T-cell (primary cell): ENCODE measurements around the gene TAF1D. TPM values are rescaled to one million over a fixed set of nuclear protein-coding genes. Genes with fewer than 3 reads are reported as not detected.
A peak's percentile ranks its signal among the peaks of the same experiment; 100 is the strongest.
"Not testable (repeated sequence)": the region's sequence is repeated elsewhere in the genome, so short reads cannot be mapped to it uniquely, and the experiment has no call there.

Source experiments
- ATAC-seq, 4 experiments: fragments of 200-7000 bp in 3 of 4; fragments of 150-1000 bp in 1 of 4; cut with Tn5 transposase; replicated peaks in 1 of 4; 1 replicate in 3 of 4; 2 replicates in 1 of 4; pipeline ENCODE4 v1.10.0; 2021; ENCODE audit warnings: moderate library complexity in 3 of 4, mild to moderate bottlenecking in 2 of 4, moderate number of reproducible peaks in 1 of 4
- CTCF ChIA-PET, 2 donors: fragments of 300-600 bp; sonication (Branson Sonifier 250); formaldehyde crosslinking; loops; one replicate each; lab custom pipeline; 2022; ENCODE audit warnings: antibody characterized with exemption in 2 of 2; lab: Charles Lee
- POLR2A ChIA-PET, 2 donors: fragments of 300-600 bp; sonication (Branson Sonifier 250); formaldehyde crosslinking; loops; one replicate each; lab custom pipeline; 2022; ENCODE audit warnings: antibody characterized with exemption in 2 of 2; lab: Charles Lee
- DNase-seq, 35 experiments: peaks; one replicate each; pipeline versions ENCODE4 v3.0.0 to v3.0.0-alpha.2; 2013 to 2023
- H3K27ac ChIP-seq: one replicate; pipeline ENCODE4 v1.5.1; 2013; ENCODE audit warnings: low read length
- H3K27me3 ChIP-seq, 2 experiments: replicated peaks in 1 of 2; 1 replicate in 1 of 2; 2 replicates in 1 of 2; pipeline versions ENCODE4 v1.6.1 to v1.7.0; 2013; ENCODE audit warnings: low read length in 1 of 2, mixed read lengths in 1 of 2; ENCODE audit not compliant: control insufficient read depth in 2 of 2, insufficient read depth in 2 of 2; ENCODE audit errors: extremely low read depth in 1 of 2
- H3K36me3 ChIP-seq, 2 donors: 1 replicate in 1 of 2; 2 replicates in 1 of 2; pipeline versions ENCODE4 v1.6.1 to v1.7.0; 2013; ENCODE audit warnings: low read length in 1 of 2; ENCODE audit not compliant: control insufficient read depth in 2 of 2, insufficient read depth in 1 of 2; ENCODE audit errors: extremely low read depth in 1 of 2
- H3K4me1 ChIP-seq, 2 experiments: 1 replicate in 1 of 2; 2 replicates in 1 of 2; pipeline versions ENCODE4 v1.6.1 to v1.7.0; 2013; ENCODE audit warnings: low read length in 2 of 2, mixed read lengths in 1 of 2; ENCODE audit not compliant: insufficient read depth in 2 of 2, control insufficient read depth in 1 of 2; ENCODE audit errors: extremely low read depth in 1 of 2
- H3K4me3 ChIP-seq, 2 donors: 1 replicate in 1 of 2; 2 replicates in 1 of 2; pipeline versions ENCODE4 v1.5.1 to v1.7.0; 2013; ENCODE audit warnings: mild to moderate bottlenecking in 2 of 2, low read length in 1 of 2, moderate library complexity in 1 of 2; ENCODE audit not compliant: control insufficient read depth in 1 of 2; ENCODE audit errors: extremely low read depth in 1 of 2
- H3K9me3 ChIP-seq: 2 replicates; pipeline ENCODE4 v1.7.0; 2013
- H3K27ac Mint-ChIP-seq, 2 donors: one replicate each; pipeline ENCODE4 v1.8.0; 2020 to 2021; ENCODE audit warnings: mild to moderate bottlenecking in 2 of 2, mixed read lengths in 2 of 2
- H3K27me3 Mint-ChIP-seq, 2 donors: one replicate each; pipeline ENCODE4 v1.8.0; 2021 to 2022; ENCODE audit warnings: mixed read lengths in 2 of 2
- H3K36me3 Mint-ChIP-seq: one replicate; pipeline ENCODE4 v1.8.0; 2021; ENCODE audit warnings: mixed read lengths
- H3K4me1 Mint-ChIP-seq, 3 donors: one replicate each; pipeline ENCODE4 v1.8.0; 2020 to 2022; ENCODE audit warnings: mixed read lengths in 3 of 3, mild to moderate bottlenecking in 1 of 3
- H3K4me3 Mint-ChIP-seq, 3 donors: one replicate each; pipeline ENCODE4 v1.8.0; 2020 to 2022; ENCODE audit warnings: mild to moderate bottlenecking in 3 of 3, mixed read lengths in 3 of 3, moderate library complexity in 3 of 3
- H3K9me3 Mint-ChIP-seq, 3 donors: one replicate each; pipeline ENCODE4 v1.8.0; 2020 to 2022; ENCODE audit warnings: mixed read lengths in 3 of 3
- WGBS: methylation state at CpG from one replicate; pipeline ENCODE4 v1.1.5; 2013; ENCODE audit warnings: missing lambda C conversion rate; ENCODE audit not compliant: insufficient coverage; 5-methylcytosine and 5-hydroxymethylcytosine counted together
- total RNA-seq, 35 experiments: library from RNA in 6 of 35; stranded (reverse) in 6 of 35; fragments of 120-200 nt in 1 of 35; gene quantifications; one replicate each; pipeline versions ENCODE4 v1.2.1 to v1.2.4 and lab custom pipeline; 2013 to 2026

TAF1D gene
- total RNA-seq, 5 donors from 2014 or later (not counting 1 experiment from before 2014, with no cell fraction given) = 130 to 177 (median 152) TPM

- Histone ChIP-seq H3K27ac (no peak overlapping the region), H3K27me3 (no peaks in the 10 kb centered on the region), H3K9me3 (no peaks in the 10 kb centered on the region), H3K4me1 (no peaks in the 10 kb centered on the region), H3K4me3 (no peak overlapping the region), H3K36me3 (peaks cover 0 to 3% of the 10 kb centered on the region in 2 donors)
- DNase-seq (peak in 1 of 35 experiments; percentile 8), ATAC-seq (no peak)
- H3K4me1 Mint-ChIP-seq = no peaks in the 10 kb centered on the region
- peaks cover 4% of the 10 kb centered on the region for H3K36me3 Mint-ChIP-seq
- no peak overlapping the region for H3K4me3 Mint-ChIP-seq
- ChIA-PET CTCF (interaction anchor here in 1 of 2 donors (0.7 kb wide), 1 partner anchor 10 kb away, joined by 4 read pairs; no protein-coding TSS in a partner anchor), POLR2A (interaction anchor here in 1 of 2 donors (1.0 kb wide), 1 partner anchor 9 kb away, joined by 3 read pairs; the partner anchor contains the start of gene MED17)
- no peaks in the 10 kb centered on the region for H3K27me3 Mint-ChIP-seq
- WGBS = no CpG with 5 or more reads among the region's 2 CpGs
- H3K27ac Mint-ChIP-seq = no peak overlapping the region
- no peaks in the 10 kb centered on the region for H3K9me3 Mint-ChIP-seq
Observed at GRCh38 chr11:93775289-93775688, 34.0 kb upstream of the TAF1D start.

GRCh38 chr11:93774560-93774959 is 33.3 kb upstream of the TAF1D start:
- H3K27me3 Mint-ChIP-seq, DNase-seq, H3K36me3 Mint-ChIP-seq, H3K27ac Mint-ChIP-seq, H3K27me3 ChIP-seq, H3K4me1 ChIP-seq, ATAC-seq, H3K4me3 Mint-ChIP-seq, H3K4me3 ChIP-seq, H3K9me3 ChIP-seq, H3K27ac ChIP-seq, H3K36me3 ChIP-seq, POLR2A ChIA-PET, H3K4me1 Mint-ChIP-seq, H3K9me3 Mint-ChIP-seq: not testable (repeated sequence)
- no CpG with 5 or more reads among the region's 3 CpGs for WGBS
- CTCF ChIA-PET = interaction anchor here in 1 of 2 donors (0.7 kb wide), 1 partner anchor 15 kb away, joined by 3 read pairs; no protein-coding TSS in a partner anchor

- Histone ChIP-seq H3K36me3 (peaks cover 0 to 3% of the 10 kb centered on the region in 2 donors), H3K27me3 (no peaks in the 10 kb centered on the region), H3K27ac (no peak overlapping the region), H3K4me1 (no peaks in the 10 kb centered on the region), H3K4me3 (no peak overlapping the region), H3K9me3 (no peaks in the 10 kb centered on the region)
- WGBS = 90% methylated on average over 9 of the region's 10 CpGs
- ATAC-seq = no peak
- H3K4me1 Mint-ChIP-seq = no peaks in the 10 kb centered on the region
- H3K4me3 Mint-ChIP-seq = no peak overlapping the region
- no peak for DNase-seq
- H3K27me3 Mint-ChIP-seq = no peaks in the 10 kb centered on the region
- H3K9me3 Mint-ChIP-seq = no peaks in the 10 kb centered on the region
- POLR2A ChIA-PET = no interaction called here
- H3K27ac Mint-ChIP-seq = no peak overlapping the region
- peaks cover 4% of the 10 kb centered on the region for H3K36me3 Mint-ChIP-seq
- CTCF ChIA-PET = interaction anchor here in 1 of 2 donors (0.7 kb wide), 1 partner anchor 14 kb away, joined by 3 read pairs; no protein-coding TSS in a partner anchor
Observed at GRCh38 chr11:93773601-93774200, 32.4 kb upstream of the TAF1D start.

- Mint-ChIP-seq H3K36me3 (peaks cover 4% of the 10 kb centered on the region), H3K4me3 (no peak overlapping the region), H3K9me3 (no peaks in the 10 kb centered on the region), H3K4me1 (no peaks in the 10 kb centered on the region), H3K27ac (no peak overlapping the region), H3K27me3 (no peaks in the 10 kb centered on the region)
- no peak overlapping the region for H3K27ac ChIP-seq
- DNase-seq (no peak), ATAC-seq (no peak)
- ChIA-PET CTCF (no interaction called here), POLR2A (no interaction called here)
- H3K9me3 ChIP-seq = no peaks in the 10 kb centered on the region
- H3K27me3 ChIP-seq = no peaks in the 10 kb centered on the region
- H3K36me3 ChIP-seq = peaks cover 0 to 3% of the 10 kb centered on the region in 2 donors
- 100% methylated on average over 3 of the region's 3 CpGs for WGBS
- no peaks in the 10 kb centered on the region for H3K4me1 ChIP-seq
- H3K4me3 ChIP-seq = no peak overlapping the region
Observed at GRCh38 chr11:93773045-93773477, 31.8 kb upstream of the TAF1D start.

- 97% methylated on average over 3 of the region's 4 CpGs for WGBS
- Histone ChIP-seq H3K27me3 (no peaks in the 10 kb centered on the region), H3K27ac (no peak overlapping the region), H3K9me3 (no peaks in the 10 kb centered on the region), H3K4me3 (no peak overlapping the region), H3K36me3 (peaks cover 0 to 3% of the 10 kb centered on the region in 2 donors), H3K4me1 (no peaks in the 10 kb centered on the region)
- H3K4me1 Mint-ChIP-seq = no peaks in the 10 kb centered on the region
- H3K27ac Mint-ChIP-seq = no peak overlapping the region
- ChIA-PET POLR2A (no interaction called here), CTCF (no interaction called here)
- no peaks in the 10 kb centered on the region for H3K27me3 Mint-ChIP-seq
- H3K36me3 Mint-ChIP-seq = peaks cover 4% of the 10 kb centered on the region
- H3K4me3 Mint-ChIP-seq = no peak overlapping the region
- ATAC-seq (no peak), DNase-seq (no peak)
- no peaks in the 10 kb centered on the region for H3K9me3 Mint-ChIP-seq
Observed at GRCh38 chr11:93772123-93772522, 30.8 kb upstream of the TAF1D start.

- ATAC-seq = no peak
Observed at GRCh38 chr11:93770160-93770559, 28.9 kb upstream of the TAF1D start.

More at GRCh38 chr11:93770160-93770559, 28.9 kb upstream of the TAF1D start:
- Mint-ChIP-seq H3K9me3 (peaks cover 0 to 2% (median 0%) of the 10 kb centered on the region in 3 donors), H3K4me1 (no peaks in the 10 kb centered on the region), H3K4me3 (no peak overlapping the region), H3K27me3 (no peaks in the 10 kb centered on the region), H3K36me3 (peaks cover 6% of the 10 kb centered on the region), H3K27ac (no peak overlapping the region)
- POLR2A ChIA-PET = no interaction called here
- peaks cover 0 to 3% of the 10 kb centered on the region in 2 donors for H3K36me3 ChIP-seq
- no peaks in the 10 kb centered on the region for H3K27me3 ChIP-seq
- H3K9me3 ChIP-seq = no peaks in the 10 kb centered on the region
- CTCF ChIA-PET = interaction anchor here in 1 of 2 donors (1.5 kb wide), 1 partner anchor 10 kb away, joined by 3 read pairs; no protein-coding TSS in a partner anchor
- no peak overlapping the region for H3K4me3 ChIP-seq
- no peak overlapping the region for H3K27ac ChIP-seq
- no peak for DNase-seq
- no peaks in the 10 kb centered on the region for H3K4me1 ChIP-seq
- WGBS = 69% methylated on average over 1 of the region's 1 CpG
